AG08396 (cell line): ENCODE results near the gene SLC44A1.
A peak's percentile ranks its signal among the peaks of the same experiment; 100 is the strongest.

Source experiments
- DNase-seq: peaks from one replicate; pipeline ENCODE4 v3.0.0; 2012; ENCODE audit warnings: low spot score, mixed read lengths

SLC44A1 gene

GRCh38 chr9:105473221-105473620 lies 228.8 kb downstream of the SLC44A1 start:
- DNase-seq: no peak

- DNase-seq: peak; percentile 7
Measured at GRCh38 chr9:105475302-105475701, 230.9 kb downstream of the SLC44A1 start.

- no peak for DNase-seq
Measured at GRCh38 chr9:105479846-105480245, 235.4 kb downstream of the SLC44A1 start.

DNA sequence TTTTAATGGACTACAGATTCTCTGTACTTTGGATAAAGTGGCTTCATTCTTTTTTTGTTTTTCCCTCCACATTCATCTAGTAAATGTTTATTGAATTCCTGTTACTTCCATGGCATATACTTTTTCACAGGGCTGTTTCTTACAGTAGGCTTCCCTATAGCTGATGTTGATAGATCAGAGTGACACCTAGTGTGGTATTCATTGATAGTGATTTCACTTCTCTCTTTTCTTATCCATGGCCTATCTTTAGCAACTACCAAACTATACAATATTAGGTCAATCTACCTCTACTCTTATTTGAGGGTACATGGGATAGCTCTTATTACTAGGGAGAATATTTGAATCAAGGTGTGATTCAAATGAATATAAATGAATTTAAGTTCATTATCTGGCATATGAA lies 239.2 kb downstream of the SLC44A1 start:
- no peak for DNase-seq

- no peak for DNase-seq
Measured at GRCh38 chr9:105484226-105484625, 239.8 kb downstream of the SLC44A1 start.

DNA sequence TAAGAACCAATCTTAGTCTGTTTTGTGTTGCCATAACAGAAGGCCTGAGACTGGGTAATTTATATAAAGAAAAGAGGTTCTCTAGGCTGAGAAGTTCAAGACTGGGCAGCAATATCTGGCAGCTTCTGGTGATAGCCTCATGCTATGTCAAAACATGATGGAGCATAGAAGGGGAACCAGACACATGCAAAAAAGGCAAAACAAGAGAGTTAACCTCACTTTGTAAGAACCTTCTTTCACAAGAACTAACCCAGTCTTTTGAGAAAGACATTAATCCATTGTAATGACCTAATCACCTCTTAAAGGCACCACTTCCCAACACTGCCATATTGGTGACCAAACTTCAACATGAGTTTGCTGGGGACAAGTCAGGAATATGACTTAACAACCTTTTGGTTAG lies 240.7 kb downstream of the SLC44A1 start:
- no peak for DNase-seq
